Middle frontal gyrus (tissue), 1 donor: ENCODE measurements around the gene RNF10.
"Not testable (repeated sequence)": the region's sequence is repeated elsewhere in the genome, so short reads cannot be mapped to it uniquely, and the experiment has no call there.

Source experiments
- DNase-seq: peaks from one replicate; pipeline ENCODE4 v3.0.0-alpha.2; 2015; ENCODE audit warnings: low spot score; ENCODE audit errors: extremely low spot score

RNF10 gene

GRCh38 chr12:120528861-120529525 lies 5.2 kb upstream of the RNF10 start, which contains the start of gene COQ5:
Gene COQ5 (minus strand): TSS chr12:120529158. CDS start chr12:120529141, 17 bp downstream.
- peak; percentile 87 for DNase-seq

DNA sequence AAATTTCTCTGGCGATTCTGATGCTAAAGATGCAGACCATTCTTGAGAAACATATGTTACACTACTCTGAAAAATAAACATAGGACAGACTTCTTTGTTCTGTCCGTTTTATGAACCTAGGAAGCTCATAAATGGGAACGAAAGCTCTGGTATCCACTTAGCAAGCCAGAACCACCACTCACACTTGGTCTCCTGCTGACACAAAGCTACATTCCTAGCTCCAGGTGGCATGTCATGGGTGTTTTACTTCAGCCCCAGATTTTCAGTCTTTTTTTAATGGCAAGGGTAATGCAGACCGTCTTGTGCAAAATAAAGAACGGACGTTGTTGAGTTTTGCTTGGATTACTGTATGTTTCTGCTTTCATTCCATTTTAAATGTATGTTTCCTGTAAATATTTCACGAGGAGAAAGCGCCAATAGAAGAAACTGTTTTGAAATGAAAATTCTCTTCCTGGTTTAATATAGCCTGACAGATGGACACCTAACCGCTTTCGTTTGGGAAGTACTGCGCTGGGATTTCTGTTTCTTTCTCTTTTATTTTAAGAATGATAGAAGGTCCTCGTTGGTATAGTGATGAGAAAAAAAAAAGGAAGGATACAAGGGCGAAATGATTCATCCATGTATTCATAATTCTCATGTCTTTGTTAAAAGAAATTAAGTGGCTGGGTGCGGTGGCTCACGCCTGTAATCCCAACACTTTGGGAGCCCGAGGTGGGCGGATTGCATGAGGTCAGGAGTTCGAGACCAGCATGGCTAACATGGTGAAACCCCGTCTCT lies 4.3 kb upstream of the RNF10 start:
- no peak for DNase-seq

- not testable (repeated sequence) for DNase-seq
Measured at GRCh38 chr12:120530418-120530761, 3.8 kb upstream of the RNF10 start.

DNA sequence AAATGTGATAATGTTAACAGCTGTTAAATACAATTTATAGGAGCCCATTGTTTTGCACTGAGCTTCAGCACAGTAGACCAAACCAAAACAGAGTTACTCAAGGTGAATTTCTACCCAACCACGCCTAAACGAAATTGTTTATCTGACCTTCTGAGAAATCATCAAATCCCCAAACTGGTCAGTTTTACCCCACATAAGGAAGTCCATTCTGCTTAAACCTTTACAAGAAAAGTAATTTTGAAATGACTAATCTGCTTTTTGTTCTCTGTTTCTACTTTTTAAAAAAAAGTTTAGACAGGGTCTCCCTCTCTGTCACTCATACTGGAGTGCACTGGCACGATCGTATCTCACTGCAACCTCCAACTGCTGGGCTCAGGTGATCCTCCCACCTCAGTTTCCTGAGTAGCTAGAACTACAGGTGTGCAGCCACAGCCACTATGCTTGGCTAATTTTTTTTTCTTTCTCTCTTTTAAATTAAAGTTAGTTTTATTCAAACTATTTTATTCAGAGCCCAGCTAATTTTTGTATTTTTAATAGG lies 1.4 kb upstream of the RNF10 start:
- no peak for DNase-seq

GRCh38 chr12:120534703-120535655 lies 823 bp downstream of the RNF10 start:
- no peak for DNase-seq

DNA sequence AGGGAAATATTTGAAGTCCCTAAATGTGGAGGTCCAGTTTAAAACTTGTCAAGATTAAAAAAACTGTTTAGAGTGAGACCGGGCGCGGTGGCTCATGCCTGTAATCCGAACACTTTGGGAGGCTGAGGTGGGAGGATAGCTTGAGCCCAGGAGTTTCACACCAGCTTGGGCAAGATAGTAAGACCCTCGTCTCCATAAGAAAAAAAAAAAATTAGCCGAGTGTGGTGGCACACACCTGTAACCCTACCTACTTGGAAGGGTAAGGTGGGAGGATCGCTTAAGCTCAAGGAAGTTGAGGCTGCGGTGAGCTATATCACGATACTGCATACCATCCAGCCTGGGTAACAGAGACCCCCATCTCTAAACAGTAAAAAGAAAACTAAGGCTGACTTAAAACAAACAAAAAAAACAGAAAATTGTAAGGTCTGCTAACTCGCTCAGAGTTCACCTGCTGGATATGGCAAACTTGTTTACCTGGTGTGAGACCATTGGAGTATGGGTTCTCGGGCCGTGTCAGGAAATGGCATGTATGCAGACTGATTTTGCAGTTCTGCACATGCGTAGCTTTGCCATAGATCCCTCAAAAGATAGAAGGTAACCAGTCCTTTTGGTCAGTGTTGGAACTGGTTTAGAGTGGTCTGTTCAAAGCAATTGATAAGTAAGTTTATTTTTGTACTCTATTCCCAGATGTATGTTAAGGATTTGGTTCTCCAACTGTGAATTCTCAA lies 2.1 kb downstream of the RNF10 start:
- DNase-seq = no peak

DNA sequence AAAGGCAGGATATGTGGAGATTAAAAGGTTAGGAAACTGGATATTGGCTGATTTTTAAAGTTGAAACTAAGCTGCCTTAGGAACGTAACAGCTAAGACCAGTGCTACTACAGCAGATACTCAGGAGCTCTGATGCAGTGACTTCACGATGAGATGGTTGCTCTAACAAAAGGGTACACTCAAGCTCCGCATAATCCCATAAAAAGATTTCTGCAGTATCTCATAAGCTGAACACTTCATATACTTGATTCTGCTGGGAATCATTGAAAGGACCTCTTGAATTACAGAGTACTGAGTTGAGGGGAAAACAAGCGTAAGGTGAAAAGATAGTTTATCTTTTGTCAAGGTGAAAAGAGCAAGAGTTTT lies 3.7 kb downstream of the RNF10 start:
- DNase-seq = no peak

- DNase-seq = no peak
Measured at GRCh38 chr12:120538281-120539156, 4.4 kb downstream of the RNF10 start.

DNA sequence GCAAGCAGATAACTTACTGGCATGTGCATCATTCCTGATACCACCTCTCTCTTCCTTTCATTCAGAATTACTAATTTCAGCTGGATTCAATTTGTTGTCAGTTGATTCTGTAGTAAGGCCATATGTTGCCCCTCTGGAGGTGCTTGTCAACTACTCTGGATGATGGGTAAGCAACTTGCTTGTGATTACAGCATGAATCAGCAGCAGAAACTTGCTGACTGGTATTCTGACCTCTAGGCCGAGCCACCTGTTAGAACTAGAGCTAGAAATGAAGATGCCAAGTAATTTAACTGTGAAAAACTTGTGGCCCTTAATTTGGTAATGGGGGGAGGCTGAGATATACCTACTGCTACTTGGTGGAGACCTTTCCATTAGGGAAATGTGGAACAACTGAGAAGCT lies 5.1 kb downstream of the RNF10 start:
- DNase-seq = no peak

DNA sequence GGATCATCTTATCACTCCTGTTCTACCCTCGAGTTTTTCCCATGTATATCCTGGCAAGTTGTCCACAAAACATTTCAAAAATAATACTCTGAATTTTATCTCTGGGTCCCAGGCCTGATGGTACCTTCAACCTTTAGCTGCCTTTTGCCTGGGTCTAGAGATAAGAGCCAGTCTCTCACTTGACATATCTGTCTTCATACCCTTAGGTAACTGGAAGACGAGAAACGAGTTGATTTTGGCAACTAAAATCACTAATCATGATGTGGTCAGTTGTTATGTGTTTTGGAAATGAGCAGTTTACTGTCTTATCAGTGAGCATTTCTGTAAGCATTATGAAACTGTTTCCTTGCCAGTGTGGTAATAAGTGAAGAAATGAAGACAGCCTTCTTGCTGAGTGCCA lies 6.3 kb downstream of the RNF10 start:
- no peak for DNase-seq

GRCh38 chr12:120542166-120542565 lies 8.0 kb downstream of the RNF10 start:
- no peak for DNase-seq

DNA sequence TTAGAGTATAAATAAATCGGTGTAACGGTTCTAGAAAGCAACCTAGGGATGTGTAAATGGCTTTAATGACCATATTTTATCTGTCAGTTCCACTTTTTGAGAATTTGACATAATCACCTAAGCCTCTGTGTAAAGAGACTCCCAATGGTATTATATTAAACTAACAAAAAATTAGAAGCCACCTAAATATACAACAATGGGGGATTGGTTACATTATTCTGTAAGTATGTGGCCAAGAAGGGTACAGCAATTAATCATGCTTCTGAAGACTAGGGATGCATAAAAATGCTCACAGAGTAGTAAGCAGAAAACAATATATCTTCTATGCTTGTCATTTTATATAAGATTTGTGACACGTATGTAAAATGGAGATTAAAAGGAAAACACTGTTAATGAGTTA lies 10.5 kb downstream of the RNF10 start:
- no peak for DNase-seq

- no peak for DNase-seq
Measured at GRCh38 chr12:120546050-120546386, 11.9 kb downstream of the RNF10 start.

DNA sequence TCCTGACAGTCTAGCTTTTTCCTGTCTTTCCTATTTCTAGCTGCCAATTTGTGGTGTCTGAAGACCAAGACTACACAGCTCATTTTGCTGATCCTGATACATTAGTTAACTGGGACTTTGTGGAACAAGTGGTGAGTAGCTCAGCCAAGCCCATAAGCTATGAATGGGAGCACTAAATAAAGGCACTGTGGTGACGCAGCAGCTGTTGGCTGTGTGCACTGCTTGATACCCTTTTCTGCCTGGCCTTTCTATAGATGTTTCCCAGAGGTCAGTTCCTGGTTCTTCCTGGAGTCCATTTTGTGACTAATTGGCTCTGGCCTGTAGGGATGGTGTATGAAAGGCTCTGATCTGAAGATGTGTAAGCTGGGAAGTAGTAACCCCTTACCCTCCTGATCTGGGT lies 20.5 kb downstream of the RNF10 start:
- DNase-seq = no peak

DNA sequence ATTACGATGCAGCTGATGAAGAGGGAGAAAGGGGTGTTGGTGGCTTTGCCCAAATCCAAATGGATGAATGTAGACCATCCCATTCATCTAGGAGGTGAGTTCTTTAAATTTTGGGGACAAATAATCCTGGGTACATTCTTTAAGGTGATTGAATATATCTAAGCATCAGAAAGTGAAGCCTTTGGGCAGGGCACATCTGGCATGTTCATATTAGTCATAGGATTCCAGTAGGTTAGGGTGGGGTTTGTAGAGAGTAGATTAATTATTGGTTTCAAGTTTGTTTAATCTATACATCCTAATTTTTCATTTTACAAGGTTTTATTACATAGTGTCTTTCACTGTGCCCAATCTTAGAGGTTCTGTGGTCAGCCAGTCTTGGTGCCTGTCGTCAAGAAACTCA lies 23.4 kb downstream of the RNF10 start:
- DNase-seq = no peak

DNA sequence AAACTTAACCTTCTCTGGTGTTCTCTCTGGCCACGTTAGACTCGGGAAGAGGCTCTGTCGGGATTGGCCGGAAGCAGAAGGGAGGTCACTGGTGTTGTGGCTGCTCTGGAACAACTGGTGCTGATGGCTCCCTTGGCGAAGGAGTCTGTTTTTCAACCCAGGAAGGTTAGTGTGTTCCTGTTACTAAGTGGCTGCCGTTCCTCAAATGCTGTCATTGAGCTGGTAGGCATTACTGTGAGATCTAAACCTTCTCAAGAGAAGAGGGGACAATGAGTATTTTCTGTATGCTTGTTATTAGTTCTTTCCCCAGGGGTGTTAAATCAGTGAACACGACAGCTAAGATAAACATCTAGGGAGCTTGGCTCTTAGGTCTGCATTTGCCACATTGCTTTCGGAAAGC lies 28.8 kb downstream of the RNF10 start:
- DNase-seq = no peak

DNA sequence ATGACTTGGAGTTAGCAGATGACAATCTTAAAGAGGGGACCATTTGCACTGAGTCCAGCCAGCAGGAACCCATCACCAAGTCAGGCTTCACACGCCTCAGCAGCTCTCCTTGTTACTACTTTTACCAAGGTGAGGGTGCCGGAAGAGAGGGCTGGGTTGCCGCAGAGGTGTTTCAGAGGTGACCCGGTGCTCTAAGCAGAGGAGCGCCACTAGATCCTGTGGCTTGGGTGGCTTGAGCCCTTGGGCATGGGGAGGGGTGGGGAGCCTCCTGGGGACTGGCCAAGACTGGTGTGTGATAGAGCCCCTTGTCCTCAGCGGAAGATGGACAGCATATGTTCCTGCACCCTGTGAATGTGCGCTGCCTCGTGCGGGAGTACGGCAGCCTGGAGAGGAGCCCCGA lies 29.3 kb downstream of the RNF10 start:
- no peak for DNase-seq

DNA sequence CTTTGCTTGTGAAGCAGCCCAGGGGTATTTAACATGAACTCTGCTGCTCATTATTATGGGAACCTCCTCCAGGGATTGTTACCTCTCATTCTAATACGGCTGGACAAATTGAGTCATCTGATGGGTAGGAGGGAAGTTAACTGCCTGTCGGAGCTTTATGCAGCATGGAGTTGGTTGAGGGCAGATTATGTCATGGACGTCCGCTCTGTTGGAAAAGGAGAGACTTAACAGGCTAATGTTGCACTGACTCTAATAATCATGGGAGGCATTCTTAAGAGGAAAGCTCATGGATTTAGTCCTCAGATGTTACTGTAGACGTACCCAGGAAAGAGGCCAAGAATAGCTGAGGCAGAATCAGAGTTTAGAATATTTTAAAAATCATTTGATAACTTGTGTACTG lies 37.1 kb downstream of the RNF10 start:
- no peak for DNase-seq

DNA sequence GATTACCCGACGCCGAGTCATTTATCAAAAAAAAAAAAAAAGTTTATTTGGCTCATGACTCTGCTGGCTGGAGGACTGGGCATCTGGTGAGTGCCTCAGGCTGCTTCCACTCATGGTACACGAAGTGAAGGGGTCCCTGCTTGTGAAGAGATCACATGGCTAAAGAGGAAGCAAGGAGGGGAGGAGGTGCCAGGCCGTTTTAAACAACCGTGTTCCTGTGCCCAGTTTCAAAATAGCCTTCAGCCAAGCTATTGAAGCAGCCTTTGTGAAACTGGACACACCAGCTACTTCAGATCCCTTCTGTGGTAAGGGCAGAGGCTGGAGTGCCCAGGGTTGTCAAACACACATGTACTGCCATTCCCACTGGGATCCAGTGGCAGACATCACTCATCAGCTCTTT lies 39.4 kb downstream of the RNF10 start:
- DNase-seq = no peak

DNA sequence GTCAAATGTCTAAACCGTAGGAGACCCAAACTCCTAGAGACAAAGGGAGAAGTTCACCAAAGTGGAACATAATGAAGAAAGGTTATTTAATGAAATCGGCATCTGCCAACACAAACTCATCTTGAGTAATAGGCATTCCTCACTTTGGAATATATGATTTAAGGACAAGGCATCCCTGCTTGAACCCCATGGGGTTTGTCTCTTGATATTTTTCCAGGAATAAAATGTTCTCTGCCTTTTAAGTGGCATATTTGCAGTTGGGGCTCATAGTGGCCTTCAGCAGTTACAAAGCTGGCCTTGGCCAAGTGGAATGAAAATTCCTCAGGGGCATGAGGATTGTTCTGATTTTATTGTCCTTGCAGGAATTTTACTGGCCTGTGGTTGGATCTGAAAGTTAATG lies 40.0 kb downstream of the RNF10 start:
- no peak for DNase-seq
